GM18861 (cell line): Measurements from ENCODE around the gene ZIC5.

Source experiments
- ATAC-seq: cut with Tn5 transposase; IDR thresholded peaks from one replicate; pipeline ENCODE4 v1.9.1; 2021; ENCODE audit not compliant: unreplicated experiment

The ZIC5 gene

GRCh38 chr13:99971576-99972189, at the start of gene ZIC5:
ZIC5 (minus strand) TSS chr13:99971767; CDS start chr13:99971603, 164 bp downstream.
- ATAC-seq = no peak

- ATAC-seq = no peak
Measured at GRCh38 chr13:100019780-100020356, 48.3 kb upstream of the ZIC5 start.

- ATAC-seq = no peak
Measured at GRCh38 chr13:100014621-100015020, 43.1 kb upstream of the ZIC5 start.

- ATAC-seq = no peak
Measured at GRCh38 chr13:99998261-99998660, 26.7 kb upstream of the ZIC5 start.

GRCh38 chr13:99997702-99998214, 26.2 kb upstream of the ZIC5 start:
- no peak for ATAC-seq

GRCh38 chr13:99996381-99996973, 24.9 kb upstream of the ZIC5 start:
- ATAC-seq = no peak

- no peak for ATAC-seq
Measured at GRCh38 chr13:99995589-99996380, 24.2 kb upstream of the ZIC5 start.

GRCh38 chr13:99995104-99995588, 23.6 kb upstream of the ZIC5 start:
- no peak for ATAC-seq

GRCh38 chr13:99994638-99995020, 23.1 kb upstream of the ZIC5 start:
- no peak for ATAC-seq

GRCh38 chr13:99993660-99994637, 22.4 kb upstream of the ZIC5 start:
- no peak for ATAC-seq

GRCh38 chr13:99992949-99993351, 21.4 kb upstream of the ZIC5 start:
- no peak for ATAC-seq

- no peak for ATAC-seq
Measured at GRCh38 chr13:99991828-99992775, 20.5 kb upstream of the ZIC5 start.

- ATAC-seq = no peak
Measured at GRCh38 chr13:99991013-99991827, 19.7 kb upstream of the ZIC5 start.

GRCh38 chr13:99990126-99990977, 18.8 kb upstream of the ZIC5 start:
- ATAC-seq = no peak

- ATAC-seq = no peak
Measured at GRCh38 chr13:99989276-99990125, 17.9 kb upstream of the ZIC5 start.

GRCh38 chr13:99988529-99989275, 17.1 kb upstream of the ZIC5 start:
- ATAC-seq = no peak
